DOHH2 (cell line): ENCODE measurements around the gene SLC16A6.

Experiments used
- H3F3A ChIP-seq: fragments of 200-600 bp; sonication (generic), shearing (Covaris generic); 2 replicates; pipeline ENCODE4 v1.6.0; 2016; ENCODE audit warnings: antibody characterized with exemption, mild to moderate bottlenecking; ENCODE audit not compliant: control insufficient read depth, insufficient read depth
- H3K27ac ChIP-seq: fragments of 200-600 bp; sonication (generic); 2 replicates; pipeline ENCODE4 v1.5.1; 2014; ENCODE audit warnings: low read depth, mild to moderate bottlenecking, low read length, moderate library complexity
- H3K27me3 ChIP-seq: fragments of 200-600 bp; sonication (generic); 2 replicates; pipeline ENCODE4 v1.6.1; 2014; ENCODE audit warnings: mild to moderate bottlenecking, low read length, mixed read lengths; ENCODE audit not compliant: control insufficient read depth
- H3K36me3 ChIP-seq: fragments of 200-600 bp; sonication (generic); 2 replicates; pipeline ENCODE4 v1.6.1; 2014; ENCODE audit warnings: mild to moderate bottlenecking, low read length, moderate library complexity, mixed read lengths; ENCODE audit not compliant: control insufficient read depth
- H3K4me1 ChIP-seq: fragments of 200-600 bp; sonication (generic); 2 replicates; pipeline ENCODE4 v1.6.1; 2014; ENCODE audit warnings: mild to moderate bottlenecking, low read length, mixed read lengths; ENCODE audit not compliant: control insufficient read depth
- H3K4me2 ChIP-seq: fragments of 200-600 bp; sonication (generic); 2 replicates; pipeline ENCODE4 v1.6.0; 2014; ENCODE audit warnings: mild to moderate bottlenecking, low read length, moderate library complexity
- H3K4me3 ChIP-seq: fragments of 200-600 bp; sonication (generic); 2 replicates; pipeline ENCODE4 v1.5.1; 2014; ENCODE audit warnings: mild to moderate bottlenecking, low read length, mixed read lengths
- H3K79me2 ChIP-seq: fragments of 200-600 bp; sonication (generic); 2 replicates; pipeline ENCODE4 v1.6.1; 2014; ENCODE audit warnings: mild to moderate bottlenecking, low read length, mixed read lengths; ENCODE audit not compliant: control insufficient read depth
- H3K9me2 ChIP-seq: fragments of 200-600 bp; sonication (generic); replicated peaks from 2 replicates; pipeline ENCODE4 v1.6.1; 2014; ENCODE audit warnings: mild to moderate bottlenecking, low read length, mixed read lengths; ENCODE audit not compliant: control insufficient read depth
- H3K9me3 ChIP-seq: fragments of 200-600 bp; sonication (generic); 2 replicates; pipeline ENCODE4 v1.6.1; 2014; ENCODE audit warnings: antibody characterized with exemption, low read length, mixed read lengths; ENCODE audit not compliant: control insufficient read depth, insufficient read depth
- H4K20me1 ChIP-seq: fragments of 200-600 bp; sonication (generic); 2 replicates; pipeline ENCODE4 v1.6.0; 2014; ENCODE audit warnings: low read depth, mild to moderate bottlenecking, antibody characterized with exemption, low read length, moderate library complexity; ENCODE audit not compliant: control insufficient read depth, insufficient read depth
- EZH2phosphoT487 ChIP-seq: fragments of 200-600 bp; sonication (generic); IDR thresholded peaks from 2 replicates; pipeline ENCODE4 v1.6.1; 2017; ENCODE audit warnings: borderline replicate concordance, mild to moderate bottlenecking, antibody characterized with exemption, low read length, moderate library complexity, mixed read lengths
- TF ChIP-seq, protein P1 (sequence below): fragments of 200-600 bp; sonication (generic); IDR thresholded peaks from one replicate; pipeline ENCODE4 v1.5.1; 2014; ENCODE audit warnings: antibody characterized with exemption, mild to moderate bottlenecking, low read depth, low read length; ENCODE audit not compliant: poor library complexity, severe bottlenecking

Gene SLC16A6

DNA sequence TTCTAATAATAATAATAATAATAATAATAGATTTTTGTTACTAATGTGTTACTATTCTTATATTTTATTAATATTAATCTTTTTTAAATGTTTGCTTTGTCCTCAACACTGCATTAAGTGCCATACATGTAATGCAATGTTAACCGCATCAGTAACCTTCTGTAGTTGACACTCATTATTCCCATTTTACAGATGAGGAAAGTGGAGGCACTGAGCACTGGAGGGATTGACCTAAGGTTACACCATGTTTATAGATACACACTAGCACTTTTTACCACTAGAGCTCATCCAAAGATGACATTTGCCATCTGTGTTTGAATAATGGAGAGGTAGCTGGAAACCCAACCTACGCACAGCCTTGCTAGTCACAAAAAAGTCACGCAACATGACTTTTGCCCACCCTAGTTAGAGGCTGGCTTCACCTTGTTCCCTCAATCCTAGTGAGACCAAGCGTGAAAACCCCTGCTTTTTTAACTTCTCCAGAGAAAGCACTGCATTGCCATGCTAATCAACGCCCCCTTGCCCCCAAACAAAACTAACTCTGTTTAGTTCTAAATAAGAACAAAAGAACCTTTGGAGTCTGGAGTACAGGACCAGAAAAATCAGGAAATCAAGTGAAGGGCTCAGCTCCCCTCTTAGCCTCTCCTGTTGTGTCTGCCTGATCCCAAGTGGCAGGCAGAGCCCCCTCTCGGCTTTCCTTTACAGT, 2.7 kb upstream of the SLC16A6 start:
- no peaks in the 10 kb centered on the region for H3K9me3 ChIP-seq
- TF ChIP-seq, protein P1, sequence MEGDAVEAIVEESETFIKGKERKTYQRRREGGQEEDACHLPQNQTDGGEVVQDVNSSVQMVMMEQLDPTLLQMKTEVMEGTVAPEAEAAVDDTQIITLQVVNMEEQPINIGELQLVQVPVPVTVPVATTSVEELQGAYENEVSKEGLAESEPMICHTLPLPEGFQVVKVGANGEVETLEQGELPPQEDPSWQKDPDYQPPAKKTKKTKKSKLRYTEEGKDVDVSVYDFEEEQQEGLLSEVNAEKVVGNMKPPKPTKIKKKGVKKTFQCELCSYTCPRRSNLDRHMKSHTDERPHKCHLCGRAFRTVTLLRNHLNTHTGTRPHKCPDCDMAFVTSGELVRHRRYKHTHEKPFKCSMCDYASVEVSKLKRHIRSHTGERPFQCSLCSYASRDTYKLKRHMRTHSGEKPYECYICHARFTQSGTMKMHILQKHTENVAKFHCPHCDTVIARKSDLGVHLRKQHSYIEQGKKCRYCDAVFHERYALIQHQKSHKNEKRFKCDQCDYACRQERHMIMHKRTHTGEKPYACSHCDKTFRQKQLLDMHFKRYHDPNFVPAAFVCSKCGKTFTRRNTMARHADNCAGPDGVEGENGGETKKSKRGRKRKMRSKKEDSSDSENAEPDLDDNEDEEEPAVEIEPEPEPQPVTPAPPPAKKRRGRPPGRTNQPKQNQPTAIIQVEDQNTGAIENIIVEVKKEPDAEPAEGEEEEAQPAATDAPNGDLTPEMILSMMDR, result no peak
- no peak for TF ChIP-seq EZH2phosphoT487
- H3K4me1 ChIP-seq, result peaks cover 31% of the 10 kb centered on the region
- no peaks in the 10 kb centered on the region for H3K9me2 ChIP-seq
- no peak overlapping the region for H3K27ac ChIP-seq
- peaks cover 22% of the 10 kb centered on the region for H3F3A ChIP-seq
- H3K36me3 ChIP-seq, result peaks cover 22% of the 10 kb centered on the region
- no peak overlapping the region for H3K4me2 ChIP-seq
- H4K20me1 ChIP-seq, result no peaks in the 10 kb centered on the region
- H3K79me2 ChIP-seq, result peaks cover 43% of the 10 kb centered on the region
- H3K27me3 ChIP-seq, result no peaks in the 10 kb centered on the region
- H3K4me3 ChIP-seq, result no peak overlapping the region

DNA sequence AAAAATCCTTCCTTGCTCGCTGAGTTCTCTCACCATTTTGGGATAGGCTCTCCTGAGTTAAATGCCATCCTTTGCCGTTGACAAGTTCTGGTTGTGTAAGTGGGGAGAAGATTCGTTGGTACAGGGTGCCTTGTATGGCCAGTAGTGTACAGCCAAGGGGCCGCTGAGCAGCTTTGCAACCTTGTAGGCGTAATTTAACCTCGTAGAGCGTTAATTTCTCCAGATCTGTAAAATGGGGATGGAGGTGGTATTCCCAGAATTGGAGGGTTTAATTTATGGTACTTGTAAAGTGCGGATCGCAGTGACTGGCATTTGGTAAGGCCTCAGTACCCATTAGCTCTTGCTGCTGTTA, 1.7 kb upstream of the SLC16A6 start:
- H3F3A ChIP-seq, result peaks cover 24% of the 10 kb centered on the region
- H3K9me3 ChIP-seq, result no peaks in the 10 kb centered on the region
- peak overlapping the region; percentile 97 for H3K27ac ChIP-seq
- peak overlapping the region; percentile 97 for H3K4me3 ChIP-seq
- peaks cover 53% of the 10 kb centered on the region for H3K79me2 ChIP-seq
- H3K27me3 ChIP-seq, result no peaks in the 10 kb centered on the region
- H3K4me1 ChIP-seq, result peaks cover 41% of the 10 kb centered on the region
- H3K9me2 ChIP-seq, result no peaks in the 10 kb centered on the region
- peak overlapping the region; percentile 89 for H3K4me2 ChIP-seq
- H4K20me1 ChIP-seq, result no peaks in the 10 kb centered on the region
- TF ChIP-seq, protein P1, result no peak
- no peak for TF ChIP-seq EZH2phosphoT487
- H3K36me3 ChIP-seq, result peaks cover 24% of the 10 kb centered on the region

DNA sequence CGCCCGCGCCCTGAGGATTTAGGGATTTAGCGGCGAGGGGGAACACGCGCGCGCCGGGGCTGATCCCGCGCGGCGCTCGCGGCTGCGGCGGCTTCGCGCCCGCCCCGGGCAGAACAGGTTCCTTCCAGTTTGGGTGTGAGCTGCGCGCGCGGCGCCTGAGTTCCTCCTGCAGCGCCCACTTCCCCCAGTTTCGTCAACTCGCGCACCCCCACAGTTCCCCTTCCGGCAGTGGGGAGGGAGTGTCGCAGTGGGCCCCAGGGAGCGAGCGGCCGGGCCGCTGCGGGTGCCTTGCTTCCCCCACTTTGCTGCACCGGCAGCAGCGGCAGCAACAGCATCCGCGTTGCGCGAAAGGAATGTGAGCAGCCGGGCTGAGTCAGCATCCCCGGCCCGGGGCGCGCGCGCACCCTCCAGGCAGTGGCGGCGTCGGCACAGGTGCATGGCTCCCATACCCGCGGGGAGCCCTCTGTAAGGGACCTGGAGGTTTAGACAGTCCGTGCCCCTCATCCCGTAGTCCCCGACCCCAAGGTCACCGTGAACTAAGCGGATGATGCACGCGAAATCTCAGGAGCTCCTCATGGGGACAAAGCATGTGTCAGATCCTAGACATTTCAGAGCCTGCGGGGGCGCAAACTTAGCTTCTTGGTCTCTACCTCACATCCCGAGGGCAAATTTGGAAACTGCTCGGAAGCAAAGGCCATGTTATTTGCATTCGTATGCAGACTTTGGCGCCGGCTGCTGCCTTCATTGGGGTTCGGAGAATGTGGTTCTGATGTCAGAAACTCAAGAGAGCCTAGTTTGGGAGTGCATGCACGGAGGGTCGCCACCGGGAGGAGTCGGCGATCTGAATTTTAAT, 1.1 kb upstream of the SLC16A6 start:
- H3K4me2 ChIP-seq, result peak overlapping the region; percentile 89
- H3K27me3 ChIP-seq, result no peaks in the 10 kb centered on the region
- peaks cover 47% of the 10 kb centered on the region for H3K4me1 ChIP-seq
- H4K20me1 ChIP-seq, result no peaks in the 10 kb centered on the region
- H3K27ac ChIP-seq, result peak overlapping the region; percentile 97
- H3K4me3 ChIP-seq, result peak overlapping the region; percentile 97
- no peaks in the 10 kb centered on the region for H3K9me3 ChIP-seq
- no peaks in the 10 kb centered on the region for H3K9me2 ChIP-seq
- H3K79me2 ChIP-seq, result peaks cover 57% of the 10 kb centered on the region
- H3K36me3 ChIP-seq, result peaks cover 24% of the 10 kb centered on the region
- no peak for TF ChIP-seq EZH2phosphoT487
- TF ChIP-seq, protein P1, result peak; percentile 49
- H3F3A ChIP-seq, result peaks cover 24% of the 10 kb centered on the region
